Upper lobe of left lung (tissue), 6 donors: ENCODE measurements around the gene STUB1. TPM values are rescaled to one million over a fixed set of nuclear protein-coding genes. Genes with fewer than 3 reads are reported as not detected.

Experiments used
- ATAC-seq, 2 donors: fragments of 200-7000 bp; cut with Tn5 transposase; one replicate each; pipeline ENCODE4 v1.9.1; 2022; ENCODE audit warnings: mild to moderate bottlenecking in 2 of 2, moderate library complexity in 2 of 2; ENCODE audit not compliant: low FRiP score in 2 of 2
- DNase-seq, 2 donors: peaks; one replicate each; pipeline ENCODE4 v3.0.0-alpha.2; 2019 to 2020
- H3K27ac ChIP-seq, 4 donors: fragments of 200-600 bp; sonication (generic); one replicate each; pipeline ENCODE4 v1.5.1; 2016 to 2019
- H3K27me3 ChIP-seq, 4 donors: fragments of 200-600 bp; sonication (generic); one replicate each; pipeline ENCODE4 v1.5.1; 2017 to 2019
- H3K36me3 ChIP-seq, 4 donors: fragments of 200-600 bp; sonication (generic); one replicate each; pipeline ENCODE4 v1.5.1; 2016 to 2019
- H3K4me1 ChIP-seq, 4 donors: fragments of 200-600 bp; sonication (generic); one replicate each; pipeline ENCODE4 v1.5.1; 2018 to 2019
- H3K4me3 ChIP-seq, 4 donors: fragments of 200-600 bp; sonication (generic); one replicate each; pipeline ENCODE4 v1.5.1; 2017 to 2019; ENCODE audit warnings: mild to moderate bottlenecking in 2 of 4, moderate library complexity in 1 of 4
- H3K9me3 ChIP-seq, 4 donors: fragments of 200-600 bp; sonication (generic); one replicate each; pipeline ENCODE4 v1.5.1; 2018 to 2019
- CTCF ChIP-seq, 6 experiments: fragments of 450-650 bp in 4 of 6; fragments of 200-600 bp in 2 of 6; sonication (generic) in 2 of 6; IDR thresholded peaks; one replicate each; pipeline ENCODE4 v1.5.1; 2016 to 2019; ENCODE audit warnings: antibody characterized with exemption in 6 of 6
- EP300 ChIP-seq, 4 donors: sonication (generic); formaldehyde crosslinking; IDR thresholded peaks; one replicate each; pipeline ENCODE4 v1.5.1; 2017; ENCODE audit warnings: antibody characterized with exemption in 4 of 4, control low read depth in 2 of 4
- POLR2A ChIP-seq, 4 donors: fragments of 450-650 bp; IDR thresholded peaks; one replicate each; pipeline ENCODE4 v1.5.1; 2016 to 2017; ENCODE audit warnings: antibody characterized with exemption in 4 of 4, mild to moderate bottlenecking in 2 of 4
- POLR2AphosphoS5 ChIP-seq, 2 donors: sonication (generic); formaldehyde crosslinking; IDR thresholded peaks; one replicate each; pipeline ENCODE4 v1.5.1; 2017; ENCODE audit warnings: antibody characterized with exemption in 2 of 2
- WGBS, 2 donors: methylation state at CpG; one replicate each; pipeline ENCODE4 v1.1.5; 2017 to 2018; 5-methylcytosine and 5-hydroxymethylcytosine counted together
- total RNA-seq, 6 donors: library from RNA; depleted of rRNA in 4 of 6; stranded (reverse); fragments of >200 nt in 4 of 6; gene quantifications; one replicate each; pipeline versions ENCODE4 v1.1.0 to v1.2.1, GENCODE V29; 2016 to 2021
- donor health status: DM: no; HTN: no; CAD: no; lungs with moderate emphysema.
- donor health status: DM: no; HTN: yes; CAD: no; lungs with severe emphysema.

The STUB1 gene
- total RNA-seq, 6 donors from 2014 or later: 101 to 186 (median 118) TPM

- 0% methylated on average over 26 of the region's 91 CpGs; no CpG with 5 or more reads in 1 of the 2 donors for WGBS, 2 donors
- Histone ChIP-seq H3K4me1 (peaks cover 26 to 71% (median 41%) of the 10 kb centered on the region in 4 donors), H3K27ac (peak within 1 kb of the TSS; percentile 82 to 95 (median 86)), H3K27me3 (no peaks in the 10 kb centered on the region), H3K4me3 (peak within 1 kb of the TSS; percentile 38 to 98 (median 86)), H3K9me3 (no peaks in the 10 kb centered on the region), H3K36me3 (peaks cover 0 to 9% (median 3%) of the 10 kb centered on the region in 4 donors)
- peak; percentile 95 to 99 for DNase-seq
- peak; percentile 79 to 80 for TF ChIP-seq POLR2AphosphoS5 (IDR thresholded peaks at IDR 0.05)
- peak in 2 of 4 donors; percentile 73 to 77 for TF ChIP-seq POLR2A (IDR thresholded peaks at IDR 0.05)
- no peak for TF ChIP-seq EP300 (IDR thresholded peaks at IDR 0.05)
- TF ChIP-seq CTCF (IDR thresholded peaks at IDR 0.05): peak in 3 of 6 experiments; percentile 8 to 35 (median 12)
- peak; percentile 84 to 96 for ATAC-seq
Measured at GRCh38 chr16:648781-649589, 31.2 kb upstream of the STUB1 start, which contains the start of gene WDR90. Gene WDR90 (plus strand): TSS chr16:649365. CDS start chr16:649417, 52 bp downstream.

GRCh38 chr16:649631-650030 lies 30.6 kb upstream of the STUB1 start:
- WGBS, 2 donors: 16% methylated on average over 9 of the region's 44 CpGs; no CpG with 5 or more reads in 1 of the 2 donors
- Histone ChIP-seq H3K27ac (peak overlapping the region; percentile 82 to 95 (median 86)), H3K27me3 (no peaks in the 10 kb centered on the region), H3K9me3 (no peaks in the 10 kb centered on the region), H3K4me1 (peaks cover 26 to 64% (median 40%) of the 10 kb centered on the region in 4 donors), H3K36me3 (peaks cover 0 to 9% (median 3%) of the 10 kb centered on the region in 4 donors), H3K4me3 (peak overlapping the region; percentile 38 to 98 (median 86))
- no peak for TF ChIP-seq POLR2AphosphoS5 (IDR thresholded peaks at IDR 0.05)
- no peak for TF ChIP-seq CTCF (IDR thresholded peaks at IDR 0.05)
- no peak for TF ChIP-seq EP300 (IDR thresholded peaks at IDR 0.05)
- TF ChIP-seq POLR2A (IDR thresholded peaks at IDR 0.05): no peak
- DNase-seq (no peak), ATAC-seq (peak in 1 of 2 donors; percentile 2)

- TF ChIP-seq EP300 (IDR thresholded peaks at IDR 0.05) (no peak), POLR2AphosphoS5 (IDR thresholded peaks at IDR 0.05) (no peak), POLR2A (IDR thresholded peaks at IDR 0.05) (no peak), CTCF (IDR thresholded peaks at IDR 0.05) (no peak)
- Histone ChIP-seq H3K9me3 (no peaks in the 10 kb centered on the region), H3K4me1 (peaks cover 23 to 44% (median 26%) of the 10 kb centered on the region in 4 donors), H3K27ac (no peak overlapping the region), H3K4me3 (no peak overlapping the region), H3K36me3 (peaks cover 0 to 28% (median 7%) of the 10 kb centered on the region in 4 donors), H3K27me3 (no peaks in the 10 kb centered on the region)
- no peak for DNase-seq
- no peak for ATAC-seq
- 78 to 96% methylated on average over 7 to 17 of the region's 22 CpGs for WGBS, 2 donors
Measured at GRCh38 chr16:651844-652243, 28.4 kb upstream of the STUB1 start.

- DNase-seq (no peak), ATAC-seq (no peak)
- no peak overlapping the region for H3K4me3 ChIP-seq
- H3K27ac ChIP-seq: no peak overlapping the region
- H3K36me3 ChIP-seq: peaks cover 0 to 36% (median 7%) of the 10 kb centered on the region in 4 donors
- TF ChIP-seq POLR2AphosphoS5 (IDR thresholded peaks at IDR 0.05) (no peak), POLR2A (IDR thresholded peaks at IDR 0.05) (no peak), CTCF (IDR thresholded peaks at IDR 0.05) (no peak), EP300 (IDR thresholded peaks at IDR 0.05) (no peak)
- no peaks in the 10 kb centered on the region for H3K9me3 ChIP-seq
- 87 to 94% methylated on average over 18 to 24 of the region's 28 CpGs for WGBS, 2 donors
- no peaks in the 10 kb centered on the region for H3K27me3 ChIP-seq
- peaks cover 17 to 36% (median 20%) of the 10 kb centered on the region in 4 donors for H3K4me1 ChIP-seq
Measured at GRCh38 chr16:652454-653305, 27.5 kb upstream of the STUB1 start.
